GM19025 (cell line): ENCODE results near the gene TGM2.

Source experiments
- ATAC-seq: cut with Tn5 transposase; IDR thresholded peaks from one replicate; pipeline ENCODE4 v1.9.1; 2021; ENCODE audit warnings: mild to moderate bottlenecking, low read depth, moderate library complexity; ENCODE audit not compliant: unreplicated experiment

Gene TGM2

DNA sequence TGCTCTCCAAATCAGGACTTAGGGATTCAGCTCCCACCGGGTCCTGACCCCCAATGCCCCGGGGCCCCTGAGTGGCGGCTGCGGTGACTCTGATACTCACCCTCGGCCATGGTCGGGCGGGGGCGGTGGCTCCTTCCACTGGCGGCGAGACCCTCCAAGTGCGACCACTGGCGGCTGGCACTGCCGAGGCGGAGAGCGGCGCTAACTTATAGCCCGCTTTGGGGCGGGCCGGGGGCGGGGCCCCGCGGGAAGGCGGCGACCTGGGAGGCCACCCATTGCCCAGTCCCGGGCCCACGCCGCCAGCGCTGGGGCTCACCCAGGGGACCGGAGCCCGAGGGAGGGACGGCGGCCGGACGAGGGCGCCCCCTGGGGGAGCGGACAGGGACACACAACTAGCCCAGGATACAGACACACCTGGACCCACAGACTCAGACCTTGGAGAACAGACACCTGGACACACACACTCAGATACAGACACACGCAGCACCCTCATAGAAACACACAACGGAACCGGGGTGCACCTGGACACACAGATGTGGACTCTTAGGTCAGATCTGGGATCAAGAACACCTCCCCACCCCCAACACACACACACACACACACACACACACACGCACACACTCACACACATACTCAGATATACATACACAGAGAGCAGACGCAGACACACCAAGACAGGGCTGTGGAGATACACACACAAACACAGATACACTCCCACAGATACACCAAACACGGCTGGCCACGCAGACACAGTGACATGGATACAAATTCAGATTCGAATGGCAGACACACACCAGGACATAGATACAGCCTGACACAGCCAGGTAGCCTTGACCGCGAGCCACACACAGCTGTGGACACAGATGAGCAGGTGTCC, at the start of gene TGM2:
TGM2 (minus strand) TSS at position 182 of the 877 bp plus-strand sequence; CDS start at position 110, 72 bp downstream.
- ATAC-seq: peak; percentile 91

DNA sequence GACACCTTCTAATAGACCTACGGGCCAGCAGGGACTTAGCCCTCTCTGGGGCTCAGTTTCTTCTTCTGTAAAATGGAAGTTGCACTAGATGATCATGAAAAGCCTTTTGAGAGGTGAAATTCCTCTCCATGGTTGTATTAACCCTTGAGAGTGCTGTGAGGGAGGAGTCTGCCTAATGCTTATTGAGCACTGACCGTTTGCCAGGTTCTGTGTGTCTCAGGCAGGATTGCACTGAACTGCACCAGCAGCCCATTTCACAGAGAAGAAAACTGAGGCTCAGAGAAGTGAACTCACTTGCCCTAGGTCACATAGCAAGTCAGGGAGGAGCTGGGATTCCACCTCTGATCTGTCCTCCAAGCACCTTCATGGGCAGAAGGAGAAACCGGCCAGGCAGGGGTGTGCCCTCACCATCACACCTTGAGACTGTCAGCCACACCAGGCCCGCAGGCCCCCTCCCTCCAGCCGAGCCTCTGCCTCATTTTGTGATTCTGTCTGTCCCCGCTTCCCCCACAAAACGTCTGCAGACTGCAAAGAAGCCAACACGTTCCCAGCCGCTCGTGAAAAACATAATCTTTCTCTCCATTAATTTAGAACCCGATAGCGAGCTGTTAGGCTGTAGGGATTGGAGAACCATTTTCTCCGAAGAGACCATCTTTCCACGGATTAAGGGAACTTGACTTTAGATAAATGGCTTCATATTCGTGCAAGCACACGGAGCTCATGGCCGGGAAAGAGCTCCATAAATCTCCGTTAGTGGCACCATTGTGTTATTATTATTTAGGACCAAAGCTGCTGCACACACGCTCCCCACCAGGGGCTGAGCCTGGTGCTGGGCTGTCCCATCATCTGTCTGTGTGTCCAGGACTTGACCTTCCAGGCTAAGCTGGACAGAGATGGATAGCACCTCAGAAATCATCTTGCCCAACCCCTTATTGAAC, 49.5 kb upstream of the TGM2 start:
- no peak for ATAC-seq

DNA sequence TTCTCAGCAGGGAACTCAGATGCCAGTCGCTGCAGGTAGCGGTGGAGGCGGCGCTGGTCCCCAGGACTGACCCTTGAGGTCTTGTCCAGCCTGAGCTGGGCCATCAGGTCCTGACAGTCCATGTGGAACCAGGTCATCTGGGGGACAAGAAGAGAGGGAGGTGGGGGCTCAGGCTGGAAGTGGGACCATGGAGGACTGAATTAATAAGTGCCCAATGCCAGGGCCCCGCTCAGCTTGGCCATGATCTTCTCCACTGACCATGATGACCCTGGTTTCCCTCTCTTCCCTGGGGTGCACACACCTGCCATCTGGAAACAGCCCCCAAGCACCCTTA, 48.5 kb upstream of the TGM2 start:
- no peak for ATAC-seq

DNA sequence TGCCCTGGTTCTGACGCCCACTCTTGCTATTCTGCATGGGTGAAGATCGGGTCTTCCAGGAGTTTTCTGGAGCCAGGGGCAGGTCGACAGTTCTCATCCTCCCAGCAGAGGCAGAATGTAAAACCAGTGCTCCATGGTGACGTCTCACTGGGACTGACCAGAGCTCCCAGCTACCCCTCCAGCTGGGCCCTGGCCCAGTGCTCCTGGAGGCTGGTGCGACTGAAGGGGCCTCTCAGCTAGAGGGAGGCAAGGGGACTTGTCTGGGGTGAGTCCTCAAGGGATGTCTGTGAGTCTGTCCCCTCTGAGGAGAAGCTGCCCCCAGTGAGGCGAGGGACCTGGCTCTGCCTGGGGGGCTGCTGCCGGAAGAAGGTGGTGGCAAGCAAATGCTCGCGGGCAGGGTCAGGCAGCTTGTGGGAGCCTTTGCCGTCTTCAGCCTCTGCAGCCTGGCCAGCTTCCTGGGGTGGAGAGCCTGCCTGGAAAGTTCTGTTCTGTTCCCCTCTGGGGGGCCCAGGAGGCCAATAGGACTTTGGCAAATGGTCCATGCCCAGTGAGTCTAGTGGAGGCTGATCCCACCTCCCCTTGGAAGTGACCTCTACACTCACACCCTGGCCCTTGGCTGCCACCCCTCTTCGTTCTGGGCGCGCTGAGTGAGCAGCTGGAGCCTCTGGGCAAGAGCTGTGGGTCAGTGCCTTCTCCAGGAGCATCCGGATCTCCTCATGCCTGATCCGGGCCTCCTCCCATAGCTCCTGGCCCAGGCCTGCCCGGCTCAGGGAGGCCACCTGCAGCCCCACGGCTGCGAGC, 47.9 kb upstream of the TGM2 start:
- ATAC-seq: no peak

DNA sequence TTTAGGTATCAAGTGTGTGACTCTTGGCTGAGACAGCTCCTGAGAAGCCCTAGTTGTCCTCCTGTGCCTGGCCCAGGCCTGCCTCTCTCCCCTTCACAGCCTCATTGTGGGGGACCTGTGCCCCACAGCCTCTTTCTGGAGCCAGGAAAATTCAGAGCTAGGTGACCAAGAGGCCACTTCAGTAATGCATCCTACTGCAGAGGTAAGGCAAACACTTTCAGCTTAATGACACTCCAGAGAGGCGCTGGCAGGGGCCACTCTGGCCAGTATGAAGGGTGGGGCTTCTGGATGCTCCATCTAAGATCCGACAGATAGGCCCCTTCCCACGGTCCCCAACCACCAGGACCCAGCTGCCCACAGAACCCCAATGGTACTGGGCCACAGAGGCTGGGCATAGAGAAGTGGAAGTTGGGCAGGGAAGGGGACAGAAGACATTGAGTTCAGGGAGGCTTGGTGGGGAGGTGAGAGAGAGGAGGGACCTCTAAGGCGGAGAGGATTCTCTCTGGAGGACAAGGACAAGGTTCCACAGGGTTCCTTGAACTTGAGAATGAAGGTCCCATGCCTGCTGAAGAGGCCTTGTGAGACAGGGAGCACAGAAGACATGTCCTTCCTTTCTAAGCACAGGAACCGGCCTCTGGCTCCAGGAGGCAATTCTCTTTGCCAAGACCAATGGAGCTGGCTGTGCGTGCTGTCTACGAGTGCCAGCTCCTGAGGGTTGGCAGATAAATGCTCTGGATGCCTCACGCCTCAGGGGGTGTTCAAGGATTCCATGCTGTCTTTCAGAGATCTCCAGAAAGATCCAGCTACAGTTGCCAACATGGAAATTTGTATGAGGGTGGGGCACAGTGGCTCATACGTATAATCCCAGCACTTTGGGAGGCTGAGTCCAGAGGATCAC, 46.4 kb upstream of the TGM2 start:
- no peak for ATAC-seq

DNA sequence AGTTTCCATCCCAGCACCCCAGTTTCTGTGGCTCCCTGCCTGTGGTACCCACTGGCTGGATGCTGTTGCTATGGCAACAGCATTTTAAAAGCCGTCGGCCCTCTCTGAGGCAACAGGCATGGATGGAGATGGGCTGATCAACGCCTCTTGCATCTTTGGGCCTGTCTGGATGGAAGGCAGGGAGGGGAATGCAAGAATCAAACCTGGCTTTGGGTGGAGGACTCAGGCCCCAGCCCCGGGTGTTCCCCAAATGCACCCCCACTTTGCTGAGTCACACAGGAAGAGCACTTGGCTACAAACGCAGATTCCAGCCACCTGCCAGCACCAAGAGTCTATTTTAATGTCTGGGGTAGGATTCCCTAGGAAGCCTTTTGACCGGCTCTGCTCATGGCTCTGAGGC, 45.7 kb upstream of the TGM2 start:
- ATAC-seq: no peak

DNA sequence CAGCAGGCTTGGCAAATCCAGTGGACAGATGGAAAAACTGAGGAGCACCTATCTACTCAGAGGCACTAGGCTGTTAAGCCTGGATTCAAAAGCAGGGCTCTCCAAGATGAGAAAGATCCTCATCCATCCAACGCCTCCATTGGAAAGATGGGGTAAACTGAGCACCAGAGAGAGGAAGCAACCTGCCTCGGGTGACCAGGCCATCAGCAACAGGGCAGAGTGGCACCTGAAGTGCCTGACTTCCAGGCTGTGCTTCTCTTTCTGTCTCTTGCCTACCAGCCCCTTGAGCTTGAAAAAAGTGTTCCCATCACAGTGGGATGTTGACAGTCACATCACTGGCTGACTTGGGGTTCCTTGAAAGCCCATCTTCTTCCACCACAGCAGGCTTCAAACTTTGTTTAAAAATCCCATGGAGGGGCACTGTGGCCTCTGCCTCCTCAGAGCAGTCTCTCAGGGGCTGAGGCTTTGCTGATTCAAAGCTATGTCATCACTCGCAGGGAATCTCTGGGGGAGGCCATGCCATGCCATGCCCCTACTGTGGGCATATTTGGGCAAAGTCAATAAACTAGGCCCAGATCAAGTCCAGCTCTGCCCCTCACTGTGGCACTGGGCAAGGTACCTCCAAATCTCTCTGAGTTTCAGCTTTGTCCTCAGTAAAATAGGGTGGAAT, 44.8 kb upstream of the TGM2 start:
- no peak for ATAC-seq

DNA sequence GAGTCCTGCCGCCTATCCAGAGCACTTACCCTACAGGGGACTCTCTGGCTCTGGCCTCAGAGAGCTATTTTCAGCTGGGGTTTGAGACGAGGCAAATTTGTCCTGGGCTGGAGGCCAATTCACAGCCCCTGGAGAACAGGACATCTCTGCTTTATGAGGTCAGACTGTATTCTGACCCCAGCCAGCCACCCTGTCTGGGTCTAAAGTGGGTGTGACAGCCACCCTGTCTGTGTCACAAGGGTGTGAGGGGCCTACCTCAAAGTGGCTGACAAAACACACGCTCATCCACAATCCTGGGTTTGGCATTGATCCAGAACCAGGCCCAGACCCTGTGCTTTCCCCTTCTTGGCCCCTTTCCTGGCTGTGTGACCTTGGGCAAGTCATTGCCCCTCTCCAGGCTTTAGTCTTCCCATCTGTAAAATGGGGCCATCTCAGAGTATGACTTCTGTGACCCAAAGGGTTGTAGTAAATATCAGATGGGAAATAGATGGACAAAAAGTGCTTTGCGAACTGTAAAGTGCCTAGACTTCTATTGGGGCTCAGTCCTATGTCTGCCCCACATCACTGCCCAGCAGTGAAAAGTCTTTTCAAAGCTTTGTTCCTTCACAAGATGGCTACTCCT, 44.1 kb upstream of the TGM2 start:
- ATAC-seq: no peak

DNA sequence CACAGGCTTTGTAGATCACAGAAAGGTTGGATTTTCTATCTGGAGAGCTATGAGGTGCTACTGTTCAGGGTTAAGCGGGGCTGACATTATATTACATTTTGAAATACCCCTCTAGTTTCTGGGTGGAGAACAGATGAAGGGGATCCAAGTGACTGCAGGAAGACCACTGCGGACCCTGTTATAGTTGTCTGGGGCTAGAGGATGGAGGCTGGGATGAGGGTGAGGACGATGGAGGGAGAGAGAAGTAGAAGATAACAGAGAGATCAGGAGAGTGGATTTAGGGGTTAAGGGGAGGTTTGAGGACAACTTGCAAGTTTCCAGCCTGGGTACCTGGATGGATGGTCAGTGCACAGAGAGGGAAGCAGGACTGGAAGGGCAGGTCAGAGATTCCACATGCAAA, 43.5 kb upstream of the TGM2 start:
- no peak for ATAC-seq

DNA sequence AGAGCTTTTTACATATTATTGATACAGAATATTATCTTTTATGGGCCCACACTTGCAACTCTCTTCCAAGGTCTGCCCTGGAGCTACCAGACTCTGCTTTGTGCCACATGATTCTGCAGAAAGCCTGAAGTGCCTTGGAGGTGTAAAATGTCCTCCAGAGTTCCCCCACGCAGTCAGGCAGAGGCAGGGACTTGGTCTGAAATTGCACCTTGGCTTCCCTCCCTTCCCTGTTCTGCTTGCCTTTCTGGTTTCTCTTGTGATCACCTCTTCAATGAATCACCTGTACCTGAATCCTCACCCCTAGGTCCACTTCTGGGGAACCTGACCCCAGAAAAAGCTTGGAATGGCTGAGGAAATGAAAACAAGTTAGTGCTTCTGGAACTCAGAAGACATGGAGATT, 43.0 kb upstream of the TGM2 start:
- ATAC-seq: no peak

DNA sequence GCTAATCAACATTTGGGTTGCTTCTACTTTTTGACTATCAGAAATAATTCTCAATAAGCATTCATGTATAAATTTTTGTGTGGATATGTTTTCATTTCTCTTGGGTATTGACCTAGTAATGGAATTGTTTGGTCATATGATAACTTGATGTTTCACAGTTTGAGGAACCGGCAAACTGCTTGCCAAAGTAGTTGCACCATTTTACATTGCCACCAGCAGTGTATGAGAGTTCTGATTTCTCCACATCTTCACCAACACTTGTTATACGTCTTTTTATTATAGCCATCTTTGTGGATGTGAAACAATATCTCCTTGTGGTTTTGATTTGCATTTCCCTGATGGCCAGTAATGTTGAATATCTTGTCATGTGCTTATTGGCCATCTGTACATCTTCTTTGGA, 42.6 kb upstream of the TGM2 start:
- ATAC-seq: no peak

DNA sequence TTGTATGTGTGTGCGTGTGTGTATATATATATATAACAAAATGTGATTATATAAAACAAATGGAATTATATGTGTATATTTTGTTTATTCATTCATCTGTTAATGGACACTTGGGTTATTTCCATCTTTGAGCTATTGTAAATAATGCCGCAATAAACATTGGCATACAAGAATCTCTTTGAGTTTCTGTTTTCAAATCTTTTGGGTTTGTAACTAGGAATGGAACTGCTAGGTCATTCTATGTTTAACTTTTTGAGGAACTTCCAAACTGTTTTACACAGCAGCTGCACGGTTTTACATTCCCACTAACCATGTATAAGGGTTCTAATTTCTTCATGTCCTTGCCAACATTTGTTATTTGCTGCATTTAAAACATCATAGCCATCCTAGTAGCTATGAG, 39.9 kb upstream of the TGM2 start:
- ATAC-seq: no peak

DNA sequence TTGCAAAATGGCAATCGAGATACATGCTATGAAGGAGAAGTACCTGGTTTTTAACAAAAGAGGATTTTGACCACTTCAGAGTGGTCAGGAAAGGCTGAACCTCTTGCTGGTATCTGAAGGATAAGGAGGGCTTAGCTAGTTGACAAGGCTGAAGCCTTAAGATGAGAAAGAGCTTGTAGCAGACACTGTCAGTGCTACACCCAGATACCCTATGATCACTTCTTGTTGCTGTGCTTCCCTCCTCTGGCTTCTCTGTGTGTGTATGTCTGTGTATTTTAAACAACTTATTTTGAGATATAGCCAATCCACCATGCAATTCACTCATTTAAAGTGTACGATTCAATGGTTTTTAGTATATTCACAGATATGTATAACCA, 38.9 kb upstream of the TGM2 start:
- no peak for ATAC-seq

DNA sequence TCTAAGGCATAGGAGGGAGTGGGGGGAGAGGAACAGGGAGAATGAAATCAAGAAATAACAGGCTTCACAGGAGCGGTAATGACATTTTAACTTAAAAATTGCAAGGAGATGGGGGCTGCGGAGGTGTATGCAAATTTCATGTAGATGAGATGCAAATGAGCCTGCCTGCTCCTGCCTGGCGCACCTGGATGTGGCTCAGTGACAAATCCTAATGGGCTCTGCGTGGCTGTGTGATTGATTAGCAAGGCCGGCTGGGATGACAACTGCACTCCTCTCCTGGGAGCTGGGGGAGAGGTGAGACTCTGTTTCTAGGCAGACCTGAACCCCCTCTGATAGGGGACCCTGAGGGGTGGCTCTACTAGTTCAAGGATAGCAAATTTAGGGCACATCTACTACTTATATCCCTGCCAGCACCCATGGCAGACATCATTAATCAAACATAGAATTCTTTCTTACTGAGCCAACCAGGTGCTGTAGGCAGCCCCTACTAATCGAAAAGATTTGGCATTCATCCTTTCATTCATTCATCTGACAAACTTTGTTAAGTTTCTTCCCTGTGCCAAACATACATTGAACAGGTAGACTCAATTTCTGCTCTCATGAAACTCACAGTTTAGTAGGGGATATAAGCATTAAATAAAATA, 38.4 kb upstream of the TGM2 start:
- no peak for ATAC-seq

DNA sequence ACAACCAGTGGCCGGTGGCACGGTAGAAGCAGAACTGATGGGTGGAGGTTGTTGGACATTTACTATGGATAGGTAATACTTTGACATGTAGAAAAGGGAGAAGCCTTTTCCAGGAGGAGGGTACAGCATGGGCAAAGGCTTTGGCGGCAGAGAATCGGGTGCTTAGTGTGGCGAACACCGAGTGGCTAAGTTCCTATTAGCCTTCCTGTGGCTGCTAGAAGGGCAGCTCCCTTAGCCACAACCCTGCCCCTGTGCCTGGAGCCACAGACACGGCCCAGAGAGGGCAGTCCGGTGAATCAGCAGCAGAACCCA, 37.9 kb upstream of the TGM2 start:
- no peak for ATAC-seq

DNA sequence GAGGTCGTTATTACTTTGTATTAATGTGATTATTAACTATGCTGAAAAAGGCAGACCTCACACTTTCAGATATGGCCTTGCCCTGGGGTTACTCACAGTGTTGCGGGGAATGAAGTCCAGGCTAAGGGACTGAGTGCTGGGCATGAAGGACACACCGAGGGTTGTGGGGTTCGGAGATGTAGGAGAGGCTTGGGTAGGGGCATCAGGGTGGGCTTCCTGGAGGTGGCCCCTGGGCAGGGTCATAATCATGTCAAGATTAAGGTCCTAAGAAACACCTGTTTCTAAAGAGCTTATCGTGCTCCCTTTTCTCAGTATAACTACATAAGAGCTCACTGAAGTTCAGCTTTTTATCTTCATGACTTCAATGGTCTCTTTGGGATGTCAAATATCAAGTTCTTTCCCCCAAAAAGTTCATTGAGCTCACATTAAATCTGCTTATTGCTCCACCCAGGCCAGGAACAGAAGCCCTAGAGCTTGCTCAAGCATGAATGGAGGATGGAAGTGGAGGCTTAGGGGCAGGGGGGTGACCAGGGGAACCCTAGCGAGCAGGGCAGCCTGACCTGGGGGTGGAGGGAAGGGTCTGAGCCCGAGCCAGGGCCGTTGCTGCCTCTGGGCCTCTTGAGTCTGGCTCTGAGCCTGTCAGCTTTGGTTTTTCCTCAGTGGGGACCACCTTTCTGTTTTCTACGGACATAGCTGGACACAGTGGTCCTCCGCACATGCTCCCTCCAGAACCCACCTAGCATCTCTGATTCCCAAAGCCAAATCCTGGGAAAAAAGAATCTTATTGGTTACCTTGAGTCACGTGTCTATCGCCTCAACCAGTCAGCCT, 37.3 kb upstream of the TGM2 start:
- no peak for ATAC-seq

DNA sequence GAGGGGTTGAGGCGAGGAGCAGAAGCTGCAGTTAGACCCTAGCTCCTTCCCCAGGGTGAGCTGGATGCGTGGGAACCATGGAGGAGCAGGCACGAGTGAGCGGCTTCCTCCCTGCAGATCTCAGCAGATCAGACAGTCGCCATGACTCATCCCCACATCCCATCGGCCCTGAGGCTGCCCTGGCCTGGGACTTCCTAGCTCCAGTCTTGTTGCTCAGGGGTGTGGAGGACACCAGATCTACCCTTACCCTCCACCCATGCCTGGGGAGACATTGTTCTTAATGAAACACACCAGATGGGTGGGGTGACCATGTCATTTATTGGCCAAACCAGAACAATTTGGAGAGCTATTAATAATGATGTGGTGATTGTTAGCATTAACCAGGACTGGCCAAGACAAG, 36.3 kb upstream of the TGM2 start:
- no peak for ATAC-seq

DNA sequence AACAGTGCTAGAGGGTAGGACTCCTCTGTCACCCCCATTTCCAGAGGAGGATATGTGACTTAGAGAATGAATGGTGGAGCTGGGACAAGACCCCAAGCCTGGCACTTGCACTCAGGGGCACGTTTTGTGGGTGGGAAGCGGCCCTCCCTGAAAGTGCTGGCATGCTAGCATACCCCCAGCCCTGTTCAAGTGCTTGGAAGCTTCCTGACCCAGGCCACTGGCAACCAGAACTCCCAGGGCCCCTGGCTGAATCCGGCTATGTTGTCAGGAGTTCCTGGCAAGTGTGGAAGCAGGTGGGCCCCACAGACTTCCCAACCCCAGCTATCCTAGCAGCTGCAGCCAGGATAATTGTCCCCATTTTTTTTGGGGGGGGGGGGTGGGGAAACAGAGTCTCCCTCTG, 35.6 kb upstream of the TGM2 start:
- no peak for ATAC-seq
